ENCODE results near the gene DUSP9. TPM values are rescaled to one million over a fixed set of nuclear protein-coding genes. Genes with fewer than 3 reads are reported as not detected.
A peak's percentile ranks its signal among the peaks of the same experiment; 100 is the strongest.

The DUSP9 gene
- polyA plus RNA-seq, 1 donor (not counting 4 experiments of a cell fraction or from before 2014, with no cell fraction given) = 0.47 TPM

- peaks cover 10% of the 10 kb centered on the region for H3K4me1 ChIP-seq (ENCODE audit: control insufficient read depth, extremely low read depth, insufficient read depth, low read length)
- FAIRE-seq (no peak), DNase-seq (ENCODE audit: low read depth, low spot score) (no peak)
- H3K9me3 ChIP-seq (ENCODE audit: control insufficient read depth, low read depth, low read length) = peaks cover 1% of the 10 kb centered on the region
- no peaks in the 10 kb centered on the region for H3K36me3 ChIP-seq (ENCODE audit: control insufficient read depth in 2 of 2, extremely low read depth in 1 of 2, insufficient read depth in 2 of 2, low read length in 2 of 2)
- no peak overlapping the region for H3K4me3 ChIP-seq (ENCODE audit: control insufficient read depth in 2 of 3, extremely low read depth in 1 of 3, insufficient read depth in 2 of 3, low read depth in 1 of 3, low read length in 3 of 3)
- no peaks in the 10 kb centered on the region for H4K20me1 ChIP-seq (ENCODE audit: control insufficient read depth, extremely low read depth, insufficient read depth, low read length)
- no peak overlapping the region for H2AFZ ChIP-seq (ENCODE audit: control insufficient read depth, low read length)
- no peak overlapping the region for H3K27ac ChIP-seq (ENCODE audit: control insufficient read depth, insufficient read depth, low read length)
- peak; percentile 73 for TF ChIP-seq EZH2 (IDR thresholded peaks at IDR 0.05; ENCODE audit: low read length)
- no peak for TF ChIP-seq CTCF (optimal IDR thresholded peaks at IDR 0.05 in 1 of 3, IDR thresholded peaks at IDR 0.05 in 1 of 3, conservative IDR thresholded peaks at IDR 0.05 in 1 of 3; ENCODE audit: extremely low read depth in 1 of 3, insufficient read depth in 2 of 3, low read length in 3 of 3)
- no peak overlapping the region for H3K9ac ChIP-seq (ENCODE audit: control insufficient read depth, extremely low read depth, insufficient read depth, low read length)
- no peaks in the 10 kb centered on the region for H3K79me2 ChIP-seq (ENCODE audit: control insufficient read depth, insufficient read depth, low read length)
- no peaks in the 10 kb centered on the region for H3K9me1 ChIP-seq (ENCODE audit: control insufficient read depth, extremely low read depth, insufficient read depth, low read length)
- no peak overlapping the region for H3K4me2 ChIP-seq (ENCODE audit: control insufficient read depth, extremely low read depth, insufficient read depth, low read depth, low read length)
- dilution Hi-C loops (cut with MboI; ENCODE audit: extremely low pct_ligation_motif_present, low sequenced_read_pairs) = no loop called here
- H3K27me3 ChIP-seq (ENCODE audit: control insufficient read depth, extremely low read depth, insufficient read depth, low read length) = peaks cover 71% of the 10 kb centered on the region
Measured at GRCh38 chrX:153642655-153643430, 4.2 kb upstream of the DUSP9 start.

GRCh38 chrX:153643431-153644351 lies 3.3 kb upstream of the DUSP9 start:
- Histone ChIP-seq H3K36me3 (ENCODE audit: control insufficient read depth in 2 of 2, extremely low read depth in 1 of 2, insufficient read depth in 2 of 2, low read length in 2 of 2) (no peaks in the 10 kb centered on the region), H3K79me2 (ENCODE audit: control insufficient read depth, insufficient read depth, low read length) (no peaks in the 10 kb centered on the region), H3K4me2 (ENCODE audit: control insufficient read depth, extremely low read depth, insufficient read depth, low read depth, low read length) (peak overlapping the region; percentile 62), H3K9me3 (ENCODE audit: control insufficient read depth, low read depth, low read length) (peaks cover 1% of the 10 kb centered on the region), H3K9ac (ENCODE audit: control insufficient read depth, extremely low read depth, insufficient read depth, low read length) (no peak overlapping the region), H2AFZ (ENCODE audit: control insufficient read depth, low read length) (no peak overlapping the region), H3K27me3 (ENCODE audit: control insufficient read depth, extremely low read depth, insufficient read depth, low read length) (peaks cover 73% of the 10 kb centered on the region), H3K4me1 (ENCODE audit: control insufficient read depth, extremely low read depth, insufficient read depth, low read length) (peaks cover 9% of the 10 kb centered on the region), H4K20me1 (ENCODE audit: control insufficient read depth, extremely low read depth, insufficient read depth, low read length) (no peaks in the 10 kb centered on the region), H3K4me3 (ENCODE audit: control insufficient read depth in 2 of 3, extremely low read depth in 1 of 3, insufficient read depth in 2 of 3, low read depth in 1 of 3, low read length in 3 of 3) (peak overlapping the region; percentile 2 to 45 (median 40)), H3K27ac (ENCODE audit: control insufficient read depth, insufficient read depth, low read length) (no peak overlapping the region), H3K9me1 (ENCODE audit: control insufficient read depth, extremely low read depth, insufficient read depth, low read length) (no peaks in the 10 kb centered on the region)
- FAIRE-seq (no peak), DNase-seq (ENCODE audit: low read depth, low spot score) (no peak)
- no peak for TF ChIP-seq EZH2 (IDR thresholded peaks at IDR 0.05; ENCODE audit: low read length)
- TF ChIP-seq CTCF (optimal IDR thresholded peaks at IDR 0.05 in 1 of 3, IDR thresholded peaks at IDR 0.05 in 1 of 3, conservative IDR thresholded peaks at IDR 0.05 in 1 of 3; ENCODE audit: extremely low read depth in 1 of 3, insufficient read depth in 2 of 3, low read length in 3 of 3) = no peak
- dilution Hi-C loops (cut with MboI; ENCODE audit: extremely low pct_ligation_motif_present, low sequenced_read_pairs) = no loop called here

Measured in keratinocyte (primary cell).